GM18511 (cell line): ENCODE measurements around the gene SLC66A1.

Experiments
- ATAC-seq: cut with Tn5 transposase; IDR thresholded peaks from one replicate; pipeline ENCODE4 v1.9.1; 2021; ENCODE audit warnings: mild to moderate bottlenecking, moderate library complexity; ENCODE audit not compliant: unreplicated experiment

The SLC66A1 gene

GRCh38 chr1:19375631-19376400 lies 63.7 kb downstream of the SLC66A1 start:
- no peak for ATAC-seq

GRCh38 chr1:19376428-19377372 lies 64.6 kb downstream of the SLC66A1 start:
- ATAC-seq = no peak

GRCh38 chr1:19377812-19378718 lies 65.9 kb downstream of the SLC66A1 start:
- ATAC-seq = no peak
